GM06990 (cell line): ENCODE data around the gene IST1.

Experiments
- DNase-seq: peaks from one replicate; pipeline ENCODE4 v3.0.0-alpha.2; 2011; ENCODE audit not compliant: insufficient read length; ENCODE audit errors: extremely low read depth
- H3K27me3 ChIP-seq: replicated peaks from 2 replicates; pipeline ENCODE4 v1.6.0; 2011; ENCODE audit warnings: low read length; ENCODE audit not compliant: control insufficient read depth, insufficient read depth
- H3K36me3 ChIP-seq: 2 replicates; pipeline ENCODE4 v1.5.1; 2011; ENCODE audit warnings: low read length; ENCODE audit not compliant: control insufficient read depth, insufficient read depth
- H3K4me3 ChIP-seq: replicated peaks from 2 replicates; pipeline ENCODE4 v1.5.1; 2011; ENCODE audit warnings: low read depth, mild to moderate bottlenecking, control low read depth, low read length
- TF ChIP-seq, protein P1 (sequence below): IDR thresholded peaks from 2 replicates; pipeline ENCODE4 v1.5.1; 2011; ENCODE audit warnings: low read length, control low read depth, mild to moderate bottlenecking, inconsistent platforms; ENCODE audit not compliant: insufficient read depth, poor library complexity, severe bottlenecking

IST1 gene

DNA sequence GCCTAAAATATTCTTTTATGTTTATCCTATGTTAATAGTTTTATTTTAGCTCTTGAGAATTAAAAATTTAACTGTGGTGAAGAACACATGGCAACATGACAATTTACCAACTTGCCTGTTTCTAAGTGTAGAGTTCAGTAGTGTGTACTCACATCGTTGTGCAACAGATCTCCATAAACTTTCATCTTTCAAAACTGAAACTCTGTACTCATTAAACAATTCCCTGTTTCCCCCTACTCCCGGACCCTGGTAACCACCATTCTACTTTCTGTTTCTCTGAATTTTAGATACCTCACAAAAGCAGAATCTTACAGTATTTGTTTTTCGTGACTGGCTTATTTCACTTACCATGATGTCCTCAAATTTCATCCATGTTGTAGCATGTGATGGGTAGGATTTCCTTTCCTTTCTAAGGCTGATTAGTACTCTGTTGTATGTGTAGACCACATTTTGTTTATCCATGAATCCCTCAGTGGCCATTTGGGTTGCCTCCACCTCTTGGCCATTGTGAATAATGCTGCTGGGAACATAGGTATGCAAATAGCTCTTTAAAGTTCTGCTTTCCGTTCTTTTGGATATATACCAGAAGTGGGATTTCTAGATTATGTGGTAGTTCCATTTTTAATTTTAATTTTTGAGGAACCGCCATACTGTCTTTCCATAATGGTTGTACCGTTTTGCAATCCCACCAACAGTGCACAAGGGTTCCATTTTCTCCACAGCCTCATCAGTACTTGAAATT, 17.4 kb downstream of the IST1 start:
- DNase-seq = no peak
- H3K36me3 ChIP-seq = peaks cover 7% of the 10 kb centered on the region
- H3K4me3 ChIP-seq = no peak overlapping the region
- TF ChIP-seq, protein P1, sequence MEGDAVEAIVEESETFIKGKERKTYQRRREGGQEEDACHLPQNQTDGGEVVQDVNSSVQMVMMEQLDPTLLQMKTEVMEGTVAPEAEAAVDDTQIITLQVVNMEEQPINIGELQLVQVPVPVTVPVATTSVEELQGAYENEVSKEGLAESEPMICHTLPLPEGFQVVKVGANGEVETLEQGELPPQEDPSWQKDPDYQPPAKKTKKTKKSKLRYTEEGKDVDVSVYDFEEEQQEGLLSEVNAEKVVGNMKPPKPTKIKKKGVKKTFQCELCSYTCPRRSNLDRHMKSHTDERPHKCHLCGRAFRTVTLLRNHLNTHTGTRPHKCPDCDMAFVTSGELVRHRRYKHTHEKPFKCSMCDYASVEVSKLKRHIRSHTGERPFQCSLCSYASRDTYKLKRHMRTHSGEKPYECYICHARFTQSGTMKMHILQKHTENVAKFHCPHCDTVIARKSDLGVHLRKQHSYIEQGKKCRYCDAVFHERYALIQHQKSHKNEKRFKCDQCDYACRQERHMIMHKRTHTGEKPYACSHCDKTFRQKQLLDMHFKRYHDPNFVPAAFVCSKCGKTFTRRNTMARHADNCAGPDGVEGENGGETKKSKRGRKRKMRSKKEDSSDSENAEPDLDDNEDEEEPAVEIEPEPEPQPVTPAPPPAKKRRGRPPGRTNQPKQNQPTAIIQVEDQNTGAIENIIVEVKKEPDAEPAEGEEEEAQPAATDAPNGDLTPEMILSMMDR = no peak
- H3K27me3 ChIP-seq = no peaks in the 10 kb centered on the region

DNA sequence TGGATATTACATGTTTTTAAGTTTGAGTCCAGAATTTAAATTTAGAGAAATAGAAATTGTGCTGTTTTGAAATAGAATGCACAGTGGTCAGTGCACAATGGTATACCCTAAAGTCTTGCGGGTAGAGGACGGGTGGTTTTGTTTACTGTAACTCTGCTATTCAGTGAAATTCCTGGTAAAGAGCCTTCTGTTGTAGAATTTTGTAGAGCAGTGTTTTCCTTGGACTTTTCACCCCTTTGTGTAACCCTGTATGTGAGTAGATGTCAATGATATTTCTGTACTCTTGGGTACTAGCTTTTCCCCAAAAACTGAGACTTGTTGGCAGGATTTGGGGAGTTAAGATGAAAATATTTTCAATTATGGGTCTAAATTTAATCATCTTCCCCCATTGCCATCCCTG, 19.5 kb downstream of the IST1 start:
- Histone ChIP-seq H3K36me3 (peaks cover 8% of the 10 kb centered on the region), H3K27me3 (no peaks in the 10 kb centered on the region), H3K4me3 (no peak overlapping the region)

DNA sequence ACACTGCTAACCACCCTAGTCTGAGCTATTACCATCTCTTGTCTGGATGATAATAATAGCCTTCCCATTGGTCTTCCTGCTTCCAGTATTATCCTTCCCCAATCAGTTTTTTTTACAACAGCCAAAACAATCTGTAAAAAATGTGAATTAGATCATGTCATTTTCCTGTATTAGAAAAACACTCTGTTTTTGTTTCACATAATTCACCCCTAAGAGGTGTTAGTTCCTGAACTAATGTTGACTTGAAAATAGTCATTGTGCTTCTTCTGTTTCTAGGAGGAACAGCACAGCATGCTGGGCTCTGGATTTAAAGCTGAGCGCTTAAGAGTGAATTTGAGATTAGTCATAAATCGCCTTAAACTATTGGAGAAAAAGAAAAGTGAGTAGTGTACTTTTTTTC, 20.0 kb downstream of the IST1 start:
- peaks cover 8% of the 10 kb centered on the region for H3K36me3 ChIP-seq

More for the DNA sequence above, 19.5 kb downstream of the IST1 start:
- TF ChIP-seq, protein P1 = no peak
- no peak for DNase-seq

DNA sequence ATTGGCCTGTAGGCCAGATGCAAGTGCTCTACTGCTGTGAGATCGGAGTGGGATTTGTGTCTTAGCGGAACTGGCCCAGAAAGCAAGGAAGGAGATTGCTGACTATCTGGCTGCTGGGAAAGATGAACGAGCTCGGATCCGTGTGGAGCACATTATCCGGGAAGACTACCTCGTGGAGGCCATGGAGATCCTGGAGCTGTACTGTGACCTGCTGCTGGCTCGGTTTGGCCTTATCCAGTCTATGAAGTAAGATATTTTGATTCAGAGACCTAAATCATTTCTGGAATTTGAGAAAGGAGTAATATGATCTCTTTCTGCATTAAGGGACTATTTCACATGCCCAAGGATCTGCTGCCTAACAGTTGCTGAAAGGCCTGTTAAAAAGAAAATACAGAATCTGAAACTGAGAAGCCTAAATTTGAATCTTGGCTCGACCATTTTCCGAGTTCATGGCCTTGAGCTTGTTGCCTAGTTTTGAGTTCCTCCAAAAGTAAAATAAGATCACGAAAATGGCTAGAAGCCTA, 21.1 kb downstream of the IST1 start:
- no peaks in the 10 kb centered on the region for H3K27me3 ChIP-seq
- peaks cover 16% of the 10 kb centered on the region for H3K36me3 ChIP-seq
- TF ChIP-seq, protein P1 = no peak
- no peak overlapping the region for H3K4me3 ChIP-seq
- DNase-seq = no peak

More for the DNA sequence above, 20.0 kb downstream of the IST1 start:
- TF ChIP-seq, protein P1 = no peak
- no peaks in the 10 kb centered on the region for H3K27me3 ChIP-seq
- H3K4me3 ChIP-seq = no peak overlapping the region
- no peak for DNase-seq

DNA sequence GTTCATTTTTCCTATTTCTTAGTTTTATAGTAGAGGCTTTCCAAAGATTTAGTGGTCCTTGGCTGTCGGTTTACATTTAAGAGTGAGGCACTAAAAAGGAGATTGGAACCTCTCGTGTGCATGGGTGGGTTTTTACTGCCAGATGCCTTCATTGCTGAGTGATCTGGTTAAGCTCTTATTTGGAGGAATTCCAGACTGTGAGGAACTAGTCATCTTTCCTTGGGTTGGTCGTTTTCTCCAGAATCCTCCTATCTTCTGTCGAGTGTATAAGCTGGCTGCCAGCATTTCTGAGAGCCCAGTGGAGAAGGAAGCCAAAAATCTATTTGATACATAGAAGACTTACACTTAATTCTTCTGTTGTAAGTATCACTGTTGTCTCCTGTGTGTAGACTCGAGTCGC, 22.6 kb downstream of the IST1 start:
- Histone ChIP-seq H3K27me3 (no peaks in the 10 kb centered on the region), H3K4me3 (no peak overlapping the region), H3K36me3 (peaks cover 22% of the 10 kb centered on the region)
- no peak for DNase-seq
- TF ChIP-seq, protein P1 = no peak
